GM12873 (cell line): Measurements from ENCODE around the gene MAP3K5.

Experiments
- CTCF ChIP-seq: IDR thresholded peaks from 2 replicates; pipeline ENCODE4 v1.5.1; 2012; ENCODE audit warnings: low read depth, mild to moderate bottlenecking, moderate library complexity, low read length, control low read depth; ENCODE audit not compliant: insufficient read depth; ENCODE audit errors: missing control alignments

MAP3K5 gene

DNA sequence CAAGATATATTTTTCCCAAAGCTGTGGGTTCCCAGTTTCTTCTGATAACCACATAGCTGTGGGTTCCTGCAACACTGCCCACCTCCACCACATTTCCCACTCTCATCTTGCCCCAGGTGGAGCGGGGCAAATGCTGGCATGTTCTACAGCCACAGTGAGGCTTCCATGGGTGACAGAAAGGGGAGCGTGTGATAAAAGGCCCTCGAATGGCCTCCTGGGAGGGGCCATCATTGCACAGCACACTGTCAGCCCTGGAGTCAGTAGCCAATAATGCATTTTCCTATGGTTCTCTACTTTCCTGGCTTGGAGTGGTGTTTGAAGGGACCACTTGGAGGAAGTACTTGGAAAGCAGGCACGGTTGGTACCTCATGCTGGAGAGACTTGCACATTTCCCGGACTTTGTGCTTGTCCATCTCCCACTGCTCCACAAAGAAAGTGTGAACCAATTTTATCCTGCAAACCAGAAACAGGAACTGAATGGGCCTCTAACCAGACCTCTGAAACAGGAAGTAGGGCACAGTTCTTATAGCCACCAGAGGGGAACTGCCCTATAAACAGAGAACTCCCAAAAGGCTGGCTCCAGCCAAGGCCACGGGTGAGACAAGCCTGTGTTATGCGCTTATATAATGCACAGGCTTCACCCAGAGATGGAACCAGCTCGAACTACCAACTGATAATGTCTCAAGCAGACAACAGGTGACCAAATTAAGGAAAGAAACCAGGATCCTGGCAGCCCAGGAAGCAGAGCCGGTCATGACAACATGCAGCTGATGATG is 8.6 kb downstream of the MAP3K5 start:
- peak; percentile 50 for TF ChIP-seq CTCF

GRCh38 chr6:136783021-136783420 is 9.3 kb downstream of the MAP3K5 start:
- no peak for TF ChIP-seq CTCF

DNA sequence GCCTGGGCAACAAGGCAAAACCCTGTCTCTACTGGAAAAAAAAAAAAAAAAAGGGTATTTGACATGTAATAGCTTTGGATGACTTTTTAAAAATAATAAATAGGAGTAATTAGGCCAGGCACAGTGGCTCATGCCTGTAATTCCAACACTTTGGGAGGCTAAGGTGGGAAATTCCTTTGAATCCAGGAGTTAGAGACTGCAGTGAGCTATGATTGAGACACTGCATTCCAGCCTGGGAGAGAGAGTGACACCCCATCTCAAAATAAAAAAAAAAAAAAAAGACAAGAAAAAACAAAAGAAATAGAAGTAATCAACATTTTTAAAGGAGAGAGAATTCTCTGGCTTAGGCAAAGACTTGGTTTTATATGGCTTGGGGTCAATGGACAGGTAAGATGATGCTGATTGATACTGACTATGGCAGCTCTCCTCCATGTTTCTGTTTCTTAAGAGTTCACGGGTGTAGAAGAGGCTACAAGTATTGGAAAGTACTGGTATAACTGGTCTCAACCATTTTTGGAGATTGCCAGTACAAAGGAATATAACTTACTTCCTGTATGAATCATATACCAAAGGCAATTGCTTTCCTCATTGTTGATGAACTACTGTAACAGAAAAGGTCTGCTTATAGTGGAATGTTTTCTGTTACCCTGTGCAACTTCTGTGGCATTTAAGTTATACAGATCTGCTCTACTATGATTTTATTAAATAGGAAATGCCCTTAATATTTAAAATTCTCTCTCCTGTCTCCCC is 10.1 kb downstream of the MAP3K5 start:
- no peak for TF ChIP-seq CTCF

DNA sequence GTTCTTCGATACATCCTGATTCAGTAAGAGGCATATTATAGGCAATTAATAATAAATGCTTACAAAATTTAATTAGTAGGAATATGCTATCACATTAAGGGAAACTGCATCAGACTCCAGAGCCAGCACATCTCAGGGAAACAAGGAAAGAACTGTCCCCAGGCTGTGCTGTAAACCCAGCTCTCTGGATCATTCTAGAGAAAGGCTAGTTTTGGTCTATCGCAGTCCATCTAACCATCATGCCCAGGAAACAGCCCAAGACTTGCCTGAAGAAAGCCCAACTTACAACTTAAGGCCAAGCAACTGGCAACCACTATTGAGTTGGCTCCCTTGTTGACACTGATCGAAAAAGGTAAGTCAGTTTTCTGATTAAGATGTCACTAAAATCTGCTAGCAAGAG is 11.3 kb downstream of the MAP3K5 start:
- no peak for TF ChIP-seq CTCF

GRCh38 chr6:136779682-136780081 is 12.6 kb downstream of the MAP3K5 start:
- no peak for TF ChIP-seq CTCF

- no peak for TF ChIP-seq CTCF
These were observed 14.6 kb downstream of the MAP3K5 start for GRCh38 chr6:136777651-136778050.

DNA sequence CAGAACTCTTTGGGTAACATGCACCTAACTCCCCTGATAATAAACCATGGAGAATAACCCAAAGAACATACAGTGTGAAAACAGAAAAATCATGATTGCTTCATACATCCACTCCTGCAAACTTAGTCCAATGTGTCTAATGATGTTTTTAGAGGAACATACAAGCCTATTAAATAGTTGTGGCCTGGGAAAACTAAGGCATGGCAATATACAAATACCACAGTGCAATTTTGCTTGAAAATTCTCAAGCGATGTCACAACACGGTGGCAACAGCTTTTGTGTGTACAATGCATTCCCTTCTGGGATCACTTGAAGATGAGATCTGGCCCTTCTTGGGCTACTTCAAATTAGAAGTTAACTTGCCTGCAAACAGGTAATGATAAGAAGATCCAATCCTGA is 16.7 kb downstream of the MAP3K5 start:
- no peak for TF ChIP-seq CTCF
